Kidney tubule cell (primary cell): ENCODE results near the gene GAPVD1.
A peak's percentile ranks its signal among the peaks of the same experiment; 100 is the strongest.
"Not testable (repeated sequence)": the region's sequence is repeated elsewhere in the genome, so short reads cannot be mapped to it uniquely, and the experiment has no call there.

Experiments used
- DNase-seq: peaks from one replicate; pipeline ENCODE4 v3.0.0-alpha.2; 2018; ENCODE audit warnings: low spot score

Gene GAPVD1

DNA sequence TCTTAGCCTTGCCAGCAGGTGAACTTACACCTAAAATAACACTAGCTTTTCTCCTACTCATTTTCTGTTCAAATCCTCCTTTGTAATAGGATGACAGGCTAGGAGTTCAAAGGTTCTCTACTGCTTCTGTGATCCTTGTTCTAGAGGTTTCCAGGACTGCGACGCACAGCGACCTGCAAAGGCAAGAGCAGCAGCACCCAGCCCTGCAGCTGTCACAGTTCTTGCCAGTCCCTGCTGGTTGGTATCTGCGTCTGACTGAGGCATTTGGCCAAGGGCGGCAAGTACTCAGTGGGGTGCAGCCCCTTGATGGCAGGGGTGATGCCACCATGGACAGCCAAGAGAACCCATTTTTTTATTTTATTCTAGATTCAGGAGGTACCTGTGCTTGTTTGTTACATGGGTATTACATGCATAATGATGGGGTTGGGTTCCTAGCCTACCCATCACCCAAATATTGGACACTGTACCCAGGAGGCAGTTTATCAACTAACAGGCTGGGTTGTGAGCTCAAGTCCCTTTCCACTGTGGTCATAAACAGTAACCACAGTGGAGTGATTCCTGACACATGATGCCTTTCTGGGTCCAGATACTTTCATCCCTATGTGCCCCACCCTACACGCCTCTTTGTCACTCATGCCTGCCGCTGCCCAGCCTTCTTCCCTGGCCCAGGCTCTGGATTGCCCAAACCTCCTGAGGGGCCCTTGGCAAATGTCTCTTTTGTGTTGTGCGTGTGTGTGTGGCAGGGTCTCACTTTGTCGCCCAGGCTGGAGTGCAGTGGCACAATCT lies 111.0 kb downstream of the GAPVD1 start:
- no peak for DNase-seq

DNA sequence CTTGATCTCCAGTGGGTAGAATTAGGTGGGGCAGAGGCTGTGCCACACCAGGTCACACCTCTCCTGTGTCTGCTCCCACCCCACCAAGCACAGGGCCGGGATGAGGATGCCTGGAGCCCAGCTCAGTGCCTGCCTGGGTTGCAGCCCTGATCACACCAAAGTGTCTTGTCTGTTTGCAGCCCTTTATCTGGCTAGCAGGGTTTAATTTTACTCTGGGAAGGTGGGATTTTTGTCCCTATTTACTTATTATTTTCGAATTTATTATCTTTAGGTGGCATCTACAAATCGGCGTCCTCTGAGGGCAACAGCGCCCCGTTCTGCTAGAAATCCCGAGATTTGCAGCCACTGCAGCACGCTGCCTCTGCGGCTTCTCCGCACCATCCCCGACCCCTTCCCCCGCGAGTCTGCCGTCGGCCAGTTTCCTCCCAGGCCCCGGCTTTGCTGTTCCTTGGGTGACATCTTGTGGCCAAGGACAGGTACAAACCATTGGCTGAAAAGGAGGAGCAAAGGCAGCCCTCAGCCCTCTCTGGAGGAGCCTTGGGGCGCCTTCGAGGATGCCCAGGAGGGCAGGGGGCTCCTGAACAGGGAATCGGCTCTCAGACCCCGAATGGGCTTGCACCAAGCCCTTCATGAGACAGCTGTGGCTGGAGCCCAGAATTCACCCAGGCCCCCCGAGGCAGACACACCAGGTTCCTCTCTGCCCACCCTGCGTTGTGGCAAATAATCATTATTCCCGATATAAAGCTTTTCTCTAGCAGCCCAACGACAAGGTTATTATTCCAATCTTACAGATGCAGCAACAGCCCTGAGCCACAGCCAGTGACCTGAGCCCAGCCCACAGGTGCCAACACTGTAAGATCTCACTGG lies 113.0 kb downstream of the GAPVD1 start:
- peak; percentile 74 for DNase-seq

DNA sequence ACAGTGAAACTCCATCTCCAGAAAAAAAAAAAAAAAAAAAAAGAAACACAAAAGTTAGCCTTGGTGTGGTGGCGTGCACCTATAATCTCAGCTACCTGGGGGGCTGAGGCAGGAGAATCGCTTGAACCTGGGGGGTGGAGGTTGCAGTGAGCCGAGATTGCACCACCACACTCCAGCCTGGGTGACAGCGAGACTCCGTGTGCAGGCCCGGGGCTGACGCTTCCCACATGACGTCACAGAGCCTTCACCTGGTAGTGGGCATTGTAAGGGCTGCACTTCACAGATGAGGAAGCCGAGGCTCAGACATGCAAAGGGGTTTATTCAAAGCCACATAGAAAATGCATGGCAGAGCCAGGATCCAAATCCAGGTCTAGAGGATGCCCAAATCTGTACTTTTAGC lies 114.2 kb downstream of the GAPVD1 start:
- no peak for DNase-seq

DNA sequence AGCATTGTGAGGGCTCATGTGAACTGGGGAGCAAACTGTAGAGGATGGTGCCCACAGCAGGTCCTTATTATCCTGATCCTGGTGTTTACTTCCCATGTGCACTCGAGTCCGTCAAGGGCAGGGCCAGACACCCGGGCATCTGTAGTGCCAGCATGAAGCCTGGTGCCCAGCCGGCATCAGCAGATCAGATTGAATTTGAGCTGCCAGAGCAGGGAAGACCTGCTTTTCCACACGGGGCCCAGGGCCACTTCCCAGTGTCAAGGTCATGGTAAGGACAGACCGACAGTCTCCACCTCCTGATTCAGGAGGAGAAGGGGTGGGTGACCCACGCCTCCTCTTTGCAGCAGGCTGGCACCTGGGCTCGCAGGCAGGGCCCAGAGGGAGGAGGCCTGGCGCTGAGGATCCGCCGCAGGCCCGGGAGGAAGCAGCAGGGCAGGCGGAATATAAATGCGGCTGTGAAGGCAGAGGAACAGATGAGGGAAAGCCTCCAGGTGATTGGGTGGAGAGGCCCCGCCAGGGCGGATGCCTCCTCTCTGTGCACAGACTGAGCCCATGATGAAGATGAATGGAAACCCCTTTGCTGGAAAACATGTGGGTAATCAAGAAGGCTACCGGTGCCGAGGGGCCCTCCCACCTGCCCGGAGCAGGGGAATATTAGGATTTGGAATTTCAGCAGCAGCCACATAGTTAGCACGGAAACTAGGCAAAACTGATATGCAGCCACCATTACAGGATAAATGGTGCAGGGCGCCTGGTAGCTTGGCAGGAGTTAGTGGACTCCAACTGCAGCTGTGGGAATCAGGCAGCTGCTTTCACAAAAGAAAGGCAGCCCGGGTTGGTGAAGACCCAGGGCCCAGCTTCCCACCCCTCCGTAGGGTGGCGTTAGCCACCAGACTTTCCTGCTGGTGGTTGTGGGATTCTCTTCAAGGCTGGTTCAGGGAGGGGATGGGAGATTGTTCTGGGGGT lies 114.9 kb downstream of the GAPVD1 start:
- no peak for DNase-seq

DNA sequence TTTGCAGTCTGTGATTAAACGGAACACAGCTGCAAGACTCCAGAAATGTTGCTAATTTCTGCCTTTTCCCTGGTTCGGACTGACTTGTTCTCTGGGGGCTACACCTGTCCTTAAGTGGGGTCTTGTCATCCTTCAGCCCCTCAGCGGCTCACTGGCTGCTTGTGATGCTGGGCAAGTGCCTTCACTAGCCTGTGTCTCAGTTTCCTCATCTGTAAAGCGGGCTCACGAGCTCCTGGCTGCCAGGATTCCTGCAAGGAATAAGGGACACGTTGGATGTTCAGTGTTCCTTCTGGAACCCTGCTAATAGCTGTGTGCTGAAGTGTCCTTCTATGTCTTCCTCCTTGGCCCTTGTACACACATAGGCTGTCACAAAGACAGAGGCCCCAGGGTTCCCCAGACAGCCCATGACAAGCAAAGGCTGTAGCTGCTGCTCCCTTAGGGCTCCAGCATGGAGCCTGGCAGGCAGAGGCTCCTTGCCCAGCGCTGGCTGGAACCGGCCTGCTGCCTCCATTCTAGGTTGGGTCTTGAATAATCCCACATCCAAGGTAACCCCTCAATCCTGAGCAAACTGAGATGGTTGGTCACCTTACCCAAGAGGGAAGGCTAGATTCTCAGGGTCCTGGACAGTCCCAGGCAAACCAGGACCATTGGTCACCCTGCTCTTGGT lies 116.1 kb downstream of the GAPVD1 start:
- DNase-seq: no peak

DNA sequence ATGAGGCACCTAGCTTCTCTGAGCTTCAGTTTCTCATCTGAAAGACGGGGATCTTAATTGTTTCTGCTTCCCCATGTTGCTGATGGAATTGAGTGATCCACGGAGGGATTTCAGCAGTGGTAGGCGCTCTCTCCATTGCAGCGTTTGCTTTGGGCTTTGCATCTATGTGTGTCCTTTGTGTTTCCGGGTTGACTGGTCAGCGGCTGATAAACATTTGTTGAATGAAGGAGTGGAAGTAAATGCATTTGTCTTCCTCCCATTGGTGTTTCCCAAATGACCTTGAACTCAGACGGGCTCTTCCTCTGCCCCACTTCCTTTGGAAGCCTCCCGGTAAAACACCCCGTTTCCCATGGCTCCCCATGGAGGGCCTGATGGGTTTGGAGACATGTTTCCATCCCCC lies 117.2 kb downstream of the GAPVD1 start:
- no peak for DNase-seq

DNA sequence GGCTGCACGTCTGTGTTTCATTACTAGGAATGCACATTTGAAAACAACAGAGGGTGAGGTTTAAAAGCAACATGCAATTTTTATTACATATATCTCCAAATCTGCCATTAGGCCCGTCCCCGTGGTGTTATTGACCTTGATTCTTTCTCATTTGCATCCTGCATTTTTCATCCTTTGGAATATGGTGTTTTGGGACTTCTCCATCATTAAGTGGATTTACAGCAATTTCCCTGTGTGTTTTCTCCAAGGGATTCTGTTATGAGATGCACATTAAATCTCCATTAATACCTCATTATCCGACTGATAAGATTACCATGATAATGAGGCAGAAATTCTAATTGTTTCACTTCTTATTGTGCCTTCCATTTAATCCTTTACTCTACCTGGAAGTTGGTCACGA lies 117.6 kb downstream of the GAPVD1 start:
- DNase-seq: no peak

DNA sequence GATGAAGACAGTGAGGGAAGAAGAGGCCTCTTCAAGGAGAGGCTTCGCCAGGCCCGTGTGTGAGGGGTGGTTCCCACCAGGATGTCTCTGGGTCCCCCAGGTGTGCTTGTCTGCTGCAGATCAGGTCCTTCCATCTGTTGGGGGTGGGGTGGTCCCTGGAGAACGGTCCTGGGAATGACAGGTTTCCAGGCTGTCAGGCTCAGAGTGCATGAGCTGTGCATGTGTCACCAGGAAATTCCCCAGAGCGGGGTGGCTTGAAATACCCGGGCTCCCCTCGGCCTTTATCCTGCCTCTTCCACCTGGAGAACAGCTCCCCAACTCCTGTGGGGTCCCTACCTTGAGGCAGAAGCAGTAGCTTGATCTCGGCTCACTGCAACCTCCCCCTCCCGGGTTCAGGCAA lies 118.8 kb downstream of the GAPVD1 start:
- DNase-seq: peak; percentile 66

DNA sequence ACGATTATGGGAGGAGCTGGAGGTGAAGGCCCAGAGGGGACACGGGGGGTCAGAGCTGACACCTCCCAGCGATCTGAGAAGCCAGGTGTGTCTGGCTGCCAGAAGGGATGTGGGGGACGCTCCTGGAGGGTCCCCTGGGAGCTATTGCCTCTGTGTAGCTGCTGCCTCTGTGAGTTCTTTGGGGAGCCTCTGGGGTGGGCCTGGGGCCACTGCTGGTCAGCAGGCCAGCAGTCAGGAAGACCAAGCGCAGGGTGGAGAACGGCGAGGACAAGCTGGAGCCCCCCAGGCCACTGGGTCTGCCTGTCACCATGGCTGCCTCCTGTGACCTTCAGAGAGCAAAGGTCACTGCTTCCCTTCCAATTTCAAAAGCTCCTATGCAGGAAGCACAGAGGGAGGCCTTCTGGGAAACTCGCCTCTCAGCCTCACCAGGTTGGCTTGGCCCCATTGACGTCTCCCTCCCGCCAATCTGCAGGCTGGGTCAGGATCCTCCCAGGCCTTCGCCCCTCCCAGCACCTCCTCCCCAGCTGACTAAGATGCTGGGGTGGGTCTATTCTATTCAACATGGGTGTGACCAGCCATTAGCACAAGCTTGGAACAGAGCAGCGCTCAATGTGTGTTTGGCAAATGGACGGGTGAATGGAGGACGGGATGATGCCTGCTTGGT lies 126.4 kb downstream of the GAPVD1 start:
- DNase-seq: no peak

DNA sequence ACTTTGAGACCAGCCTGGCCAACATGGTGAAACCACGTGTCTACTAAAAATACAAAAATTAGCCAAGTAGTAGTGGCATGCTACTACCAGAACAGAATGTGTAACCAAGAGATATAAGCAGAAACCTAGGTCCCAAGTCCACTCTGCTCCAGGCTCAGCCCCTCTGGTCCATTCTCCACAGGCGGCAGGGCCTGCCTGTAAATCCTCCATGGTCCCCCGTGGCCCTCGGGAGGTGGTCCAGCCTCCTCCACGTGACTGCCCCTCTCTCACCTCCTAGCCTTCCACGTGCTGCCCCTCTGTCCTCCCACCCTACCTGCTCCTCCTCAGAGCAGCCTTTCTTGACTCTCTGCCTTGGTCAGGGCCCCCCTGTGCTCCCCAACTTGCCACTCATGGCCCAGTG lies 127.4 kb downstream of the GAPVD1 start:
- no peak for DNase-seq

DNA sequence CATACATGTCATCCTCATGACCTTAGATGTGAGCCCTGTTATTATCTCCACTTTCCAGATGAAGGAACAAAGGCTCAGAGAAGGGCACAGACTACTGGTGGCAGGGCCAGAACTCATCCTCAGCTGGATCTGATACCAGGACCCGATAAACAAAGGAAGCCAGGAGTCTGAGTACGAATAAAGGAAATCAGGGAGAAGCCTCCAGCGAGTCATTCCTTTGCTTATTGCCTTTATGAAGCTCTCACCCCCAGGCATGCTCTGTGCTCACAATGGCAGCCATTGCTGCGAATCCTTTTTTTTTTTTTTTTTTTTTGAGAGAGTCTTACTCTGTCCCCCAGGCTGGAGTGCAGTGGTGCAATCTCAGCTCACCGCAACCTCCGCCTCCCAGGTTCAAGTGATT lies 130.1 kb downstream of the GAPVD1 start:
- no peak for DNase-seq

DNA sequence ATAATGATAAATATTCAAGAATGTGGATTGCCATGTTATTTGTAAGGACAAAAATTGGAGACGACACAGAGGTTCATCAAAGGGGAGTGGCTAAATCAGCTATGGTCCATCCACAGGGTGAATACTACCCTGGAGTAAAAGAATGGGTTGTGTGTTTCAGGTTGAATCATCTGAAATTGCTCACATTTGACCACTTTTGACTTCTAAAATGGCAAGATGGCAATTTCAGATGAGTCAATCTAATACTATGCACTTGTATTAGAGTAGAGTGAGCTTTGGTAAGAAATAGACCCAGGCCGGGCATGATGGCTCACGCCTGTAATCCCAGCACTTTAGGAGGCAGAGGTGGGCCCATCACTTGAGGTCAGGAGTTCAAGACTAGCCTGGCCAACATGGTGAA lies 131.8 kb downstream of the GAPVD1 start:
- DNase-seq: peak; percentile 58

DNA sequence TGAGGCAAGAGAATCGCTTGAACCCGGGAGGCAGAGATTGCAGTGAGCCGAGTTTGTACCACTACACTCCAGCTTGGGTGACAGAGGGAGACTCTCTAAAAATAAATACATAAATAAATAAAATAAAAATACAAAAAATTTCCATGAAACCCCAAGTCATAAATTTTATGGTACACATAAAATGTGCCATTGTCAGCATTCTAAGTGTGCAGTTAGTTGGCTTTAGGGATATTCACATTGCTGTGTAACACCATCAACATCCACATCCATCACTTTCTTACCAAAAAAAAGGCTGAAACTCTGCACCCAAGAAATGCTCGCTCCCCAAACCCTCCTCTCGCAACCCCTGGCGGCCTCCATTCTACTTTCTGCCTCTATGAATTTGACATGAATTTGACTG lies 135.2 kb downstream of the GAPVD1 start:
- no peak for DNase-seq

DNA sequence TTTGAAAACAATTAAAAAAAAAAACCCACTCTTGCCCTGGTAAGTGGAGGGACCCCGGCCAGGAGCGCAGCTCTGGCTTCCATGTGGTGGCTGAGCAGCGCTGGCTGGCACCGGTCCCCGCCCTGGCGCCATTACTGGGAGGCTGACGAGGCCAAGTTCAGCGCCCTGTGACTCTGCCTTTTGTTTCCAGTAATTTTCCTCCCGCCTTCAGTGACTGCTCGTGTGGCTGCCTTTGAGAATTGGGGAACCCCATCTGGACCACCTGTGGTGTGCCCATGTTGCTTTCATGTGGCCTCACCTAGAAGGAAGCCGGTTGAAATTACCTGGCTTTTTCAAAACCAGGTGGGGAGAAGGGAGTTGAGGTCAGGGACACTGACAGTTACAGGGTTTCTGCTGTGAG lies 136.1 kb downstream of the GAPVD1 start:
- no peak for DNase-seq

DNA sequence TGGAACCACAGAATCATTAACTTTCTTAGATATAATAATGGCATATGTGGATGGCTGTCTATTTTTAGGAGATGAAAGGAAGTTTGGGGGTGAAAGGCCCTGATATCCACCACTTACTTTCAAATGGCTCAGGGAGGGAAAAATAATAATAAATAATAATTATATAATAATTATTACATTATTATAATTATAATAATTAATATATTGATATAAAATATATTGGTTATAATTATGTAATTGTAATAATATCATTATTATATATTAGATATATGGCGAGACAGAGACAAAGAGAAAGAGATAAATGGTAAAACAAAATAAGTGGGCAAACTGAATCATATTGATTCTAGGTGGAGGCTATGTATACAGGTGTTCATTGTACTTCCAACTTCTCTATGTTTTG lies 136.6 kb downstream of the GAPVD1 start:
- no peak for DNase-seq

DNA sequence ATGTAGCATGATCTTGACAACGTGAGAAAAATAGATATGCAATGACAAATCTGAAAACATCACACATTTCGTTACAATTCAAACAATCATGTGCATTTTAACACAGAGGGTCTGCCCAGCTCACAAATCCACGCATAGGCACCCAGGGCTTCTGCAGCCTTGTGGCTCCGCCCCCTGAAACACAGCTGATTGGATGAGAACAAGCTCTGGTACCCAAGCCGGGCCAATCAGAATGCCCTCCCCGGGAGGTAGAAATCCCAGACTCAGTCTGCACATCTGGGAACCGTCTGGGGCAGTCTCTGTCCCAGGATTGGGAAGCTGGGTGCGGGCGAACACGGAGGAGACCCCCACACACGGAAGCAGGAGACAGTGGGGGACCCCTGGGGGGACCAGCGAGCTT lies 137.5 kb downstream of the GAPVD1 start:
- no peak for DNase-seq

DNA sequence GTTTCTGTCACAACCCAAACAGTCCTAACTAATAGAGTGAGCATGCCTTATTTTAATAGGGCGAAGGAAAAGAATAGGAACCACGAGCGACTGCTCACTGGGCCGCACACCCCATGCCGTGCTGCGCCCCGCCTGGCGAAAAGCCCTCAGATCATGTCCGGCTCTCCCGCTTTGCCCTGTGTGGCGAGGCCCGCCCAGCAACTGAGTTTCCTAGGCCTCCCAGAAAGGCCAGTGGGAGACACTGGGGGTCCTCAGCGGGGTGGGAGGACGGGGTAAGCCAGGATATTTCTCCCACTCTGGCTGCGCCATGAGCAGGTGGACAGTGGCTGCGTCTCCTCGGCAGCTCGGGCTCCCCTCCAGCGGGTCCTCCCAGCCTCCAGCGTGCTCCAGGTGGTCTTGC lies 138.0 kb downstream of the GAPVD1 start:
- no peak for DNase-seq

DNA sequence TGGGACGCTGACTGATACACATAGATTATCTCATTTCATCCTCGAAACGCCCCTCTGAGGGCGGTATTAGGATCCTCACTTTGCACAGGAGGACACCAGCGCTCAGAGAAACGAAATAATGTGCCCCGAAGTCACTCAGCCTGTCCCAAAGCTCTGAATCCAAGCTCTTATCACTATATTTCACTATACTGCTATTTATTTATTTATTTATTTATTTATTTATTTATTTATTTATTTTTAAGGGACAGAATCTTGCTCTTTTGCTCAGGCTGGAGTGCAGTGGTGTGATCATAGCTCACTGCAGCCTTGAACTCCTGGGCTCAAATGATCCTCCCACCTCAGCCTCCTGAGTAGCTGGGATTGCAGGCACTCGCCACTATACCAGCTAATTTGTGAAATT lies 138.6 kb downstream of the GAPVD1 start:
- not testable (repeated sequence) for DNase-seq

DNA sequence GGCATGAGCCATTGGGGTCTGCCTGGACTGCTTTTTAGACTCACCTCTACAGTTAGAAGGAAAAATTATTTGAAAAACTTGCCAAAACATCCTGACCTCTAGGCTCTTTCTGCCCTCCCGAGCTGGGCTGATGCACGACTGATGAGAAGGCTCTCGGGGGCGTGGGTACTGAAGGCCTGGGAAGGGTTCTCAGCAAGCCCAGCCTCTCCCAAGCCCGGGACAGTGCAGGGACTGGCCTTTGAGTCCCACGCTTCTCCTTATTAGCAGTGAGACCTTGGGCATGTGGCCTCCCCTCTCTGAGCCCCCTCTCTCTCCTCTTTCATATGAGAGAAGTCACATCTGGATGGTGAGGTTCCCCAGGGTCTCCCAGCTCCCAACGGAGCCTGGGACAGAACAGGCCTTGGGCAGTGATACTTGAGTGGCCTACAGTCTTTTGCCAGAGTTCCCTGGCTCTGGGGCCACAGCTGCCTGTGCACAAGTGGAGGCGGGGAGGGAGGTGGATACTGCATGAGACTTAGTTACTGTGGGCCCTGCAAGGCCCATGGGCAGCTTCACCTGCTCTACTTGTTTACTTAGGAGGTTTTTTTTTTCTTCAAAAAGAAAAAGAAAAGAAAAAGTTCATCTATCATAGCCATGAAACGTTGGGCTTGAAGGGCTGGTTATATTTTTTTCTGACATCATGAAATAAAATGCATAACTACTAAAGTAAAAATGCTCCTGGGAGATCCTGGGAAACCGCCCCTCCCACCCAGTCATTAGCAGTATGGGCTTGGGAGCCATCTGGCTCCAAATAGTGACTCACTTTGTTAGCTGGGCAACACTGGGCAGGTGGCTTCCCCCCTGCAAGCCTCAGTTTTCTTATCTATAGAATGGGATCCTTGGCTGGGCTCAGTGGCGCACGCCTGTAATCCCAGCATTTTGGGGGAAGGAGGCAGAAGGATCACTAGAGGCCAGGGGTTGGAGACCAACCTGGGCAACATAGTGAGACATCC lies 139.4 kb downstream of the GAPVD1 start:
- no peak for DNase-seq

DNA sequence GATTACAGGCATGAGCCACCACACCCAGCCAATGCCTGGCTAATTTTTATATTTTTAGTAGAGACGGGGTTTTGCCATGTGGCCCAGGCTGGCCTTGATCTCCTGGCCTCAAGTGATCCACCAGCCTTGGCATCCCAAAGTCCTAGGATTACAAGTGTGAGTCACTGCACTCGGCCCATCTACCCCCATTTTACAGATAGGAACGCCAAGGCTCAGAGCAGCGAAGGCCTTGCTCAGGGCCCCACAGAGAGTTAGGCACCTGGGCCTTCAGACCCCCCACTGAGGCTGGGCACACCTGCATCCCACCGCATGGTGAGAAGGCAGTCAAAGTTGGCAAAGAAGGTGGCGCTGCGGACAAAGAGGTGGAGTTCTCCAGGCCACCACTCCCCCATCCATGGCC lies 143.1 kb downstream of the GAPVD1 start:
- no peak for DNase-seq
